Adrenal gland (tissue), 12 donors: ENCODE results near the gene MYL7. TPM values are rescaled to one million over a fixed set of nuclear protein-coding genes. Genes with fewer than 3 reads are reported as not detected.
A peak's percentile ranks its signal among the peaks of the same experiment; 100 is the strongest.

ENCODE experiments used
- DNase-seq, 7 donors: peaks; one replicate each; pipeline ENCODE4 v3.0.0-alpha.2; 2019 to 2020
- H3K27ac ChIP-seq, 5 donors: fragments of 200-600 bp; sonication (generic) in 4 of 5; 1 replicate in 3 of 5; 2 replicates in 2 of 5; pipeline versions ENCODE4 v1.5.1 to v1.8.0; 2016 to 2020; ENCODE audit warnings: mild to moderate bottlenecking in 1 of 5
- H3K27me3 ChIP-seq: fragments of 200-600 bp; 2 replicates; pipeline ENCODE4 v1.8.0; 2021
- H3K36me3 ChIP-seq, 2 donors: fragments of 200-600 bp; replicated peaks in 1 of 2; 1 replicate in 1 of 2; 2 replicates in 1 of 2; pipeline versions ENCODE4 v1.5.1 to v1.8.0; 2018 to 2022
- H3K4me1 ChIP-seq, 2 donors: fragments of 200-600 bp; replicated peaks in 1 of 2; 1 replicate in 1 of 2; 2 replicates in 1 of 2; pipeline versions ENCODE4 v1.5.1 to v1.8.0; 2018 to 2021
- H3K4me3 ChIP-seq, 4 donors: fragments of 200-600 bp; sonication (generic) in 3 of 4; one replicate each; pipeline ENCODE4 v1.5.1; 2016 to 2018
- H3K9me3 ChIP-seq, 3 donors: fragments of 200-600 bp; sonication (generic) in 1 of 3; replicated peaks in 1 of 3; 1 replicate in 2 of 3; 2 replicates in 1 of 3; pipeline versions ENCODE4 v1.5.1 to v1.8.0; 2016 to 2021
- CTCF ChIP-seq, 6 experiments: fragments of 450-650 bp in 4 of 6; fragments of 200-600 bp in 2 of 6; sonication (generic) in 1 of 6; IDR thresholded peaks; 1 replicate in 5 of 6; 2 replicates in 1 of 6; pipeline versions ENCODE4 v1.5.1 to v1.8.0; 2016 to 2021; ENCODE audit warnings: antibody characterized with exemption in 6 of 6, mild to moderate bottlenecking in 2 of 6, moderate library complexity in 1 of 6
- POLR2A ChIP-seq, 2 donors: fragments of 450-650 bp; IDR thresholded peaks; one replicate each; pipeline ENCODE4 v1.6.1; 2017; ENCODE audit warnings: antibody characterized with exemption in 2 of 2, mild to moderate bottlenecking in 2 of 2, moderate library complexity in 1 of 2
- WGBS, 4 donors: extraction: QIAGEN DNeasy Blood & Tissue Kit in 2 of 4; methylation state at CpG; one replicate each; pipeline versions ENCODE4 v1.1.5 to v1.1.7; 2013 to 2017; 5-methylcytosine and 5-hydroxymethylcytosine counted together
- intact Hi-C, 2 donors: fragments of 100-400 bp; cut with DNase I; formaldehyde crosslinking; loops; one replicate each; pipeline versions ENCODE4 v1.14.1 to v1.15.0; 2022 to 2023
- polyA plus RNA-seq, 3 donors: library from polyadenylated mRNA; stranded (reverse); fragments of 200-250 nt in 2 of 3; fragments of 350-450 nt in 1 of 3; fragmentation: Illumina TruSeq in 1 of 3; extraction: RNeasy Lipid Tissue Mini Kit (QIAGEN cat#74804) in 1 of 3; gene quantifications; one replicate each; pipeline ENCODE4 v1.2.3, GENCODE V29; 2013 to 2014
- total RNA-seq, 9 donors: library from RNA; depleted of rRNA in 4 of 9; stranded (reverse); fragments of >200 nt in 4 of 9; fragments of 120-200 nt in 1 of 9; fragmentation: NEBNext Ultra II Directional in 1 of 9; extraction: Animal tissue kit (Norgen Biotek cat#: 25700) in 1 of 9; gene quantifications; one replicate each; pipeline versions ENCODE4 v1.1.0 to v1.2.4, GENCODE V29; 2013 to 2023
- donor health status: healthy with polysubstance abuse.
- donor health status: Bipolar disorder and iron deficiency.
- donor health status: DM: yes; HTN: yes; CAD: no.
- donor health status: DM: no; HTN: no; CAD: no.
- donor health status: DM: no; HTN: no; CAD: no.
- donor health status: DM: yes; HTN: yes; CAD: no.

Gene MYL7
- total and polyA plus RNA-seq, 12 donors: 0.17 to 3.5 (median 0.24) TPM; not detected in 9

GRCh38 chr7:44150466-44150832, 9.3 kb upstream of the MYL7 start:
- H3K4me3 ChIP-seq: no peak overlapping the region
- no peak for TF ChIP-seq POLR2A (IDR thresholded peaks at IDR 0.05)
- TF ChIP-seq CTCF (IDR thresholded peaks at IDR 0.05): no peak
- DNase-seq: peak in 3 of 7 donors; percentile 23 to 62 (median 57)
- no peaks in the 10 kb centered on the region for H3K36me3 ChIP-seq
- intact Hi-C loops: no loop called here
- H3K9me3 ChIP-seq: no peaks in the 10 kb centered on the region
- no peak overlapping the region for H3K27ac ChIP-seq
- H3K27me3 ChIP-seq: peaks cover 2% of the 10 kb centered on the region
- peaks cover 5 to 7% of the 10 kb centered on the region in 2 donors for H3K4me1 ChIP-seq
- 69 to 84% (median 77%) methylated on average over 3 to 5 of the region's 5 CpGs for WGBS, 4 donors

GRCh38 chr7:44149571-44150465, 8.7 kb upstream of the MYL7 start:
- peak in 2 of 7 donors; percentile 8 to 9 for DNase-seq
- Histone ChIP-seq H3K27me3 (peaks cover 9% of the 10 kb centered on the region), H3K9me3 (no peaks in the 10 kb centered on the region), H3K4me3 (no peak overlapping the region), H3K27ac (no peak overlapping the region), H3K4me1 (peaks cover 8% of the 10 kb centered on the region in 2 donors), H3K36me3 (no peaks in the 10 kb centered on the region)
- no peak for TF ChIP-seq POLR2A (IDR thresholded peaks at IDR 0.05)
- no peak for TF ChIP-seq CTCF (IDR thresholded peaks at IDR 0.05)
- intact Hi-C loops: no loop called here
- 79 to 83% (median 82%) methylated on average over 16 to 18 of the region's 18 CpGs for WGBS, 4 donors

- Histone ChIP-seq H3K4me3 (no peak overlapping the region), H3K4me1 (peaks cover 8% of the 10 kb centered on the region in 2 donors), H3K27ac (no peak overlapping the region), H3K9me3 (no peaks in the 10 kb centered on the region), H3K27me3 (peaks cover 12% of the 10 kb centered on the region), H3K36me3 (no peaks in the 10 kb centered on the region)
- peak in 1 of 7 donors; percentile 3 for DNase-seq
- intact Hi-C loops: no loop called here
- WGBS, 4 donors: 79 to 88% (median 83%) methylated on average over 8 to 9 of the region's 9 CpGs
- TF ChIP-seq POLR2A (IDR thresholded peaks at IDR 0.05) (no peak), CTCF (IDR thresholded peaks at IDR 0.05) (no peak)
Observed at GRCh38 chr7:44148961-44149536, 7.9 kb upstream of the MYL7 start.

GRCh38 chr7:44148166-44148565, 7.0 kb upstream of the MYL7 start:
- no peak overlapping the region for H3K4me3 ChIP-seq
- DNase-seq: peak in 1 of 7 donors; percentile 4
- H3K9me3 ChIP-seq: no peaks in the 10 kb centered on the region
- intact Hi-C loops: no loop called here
- no peaks in the 10 kb centered on the region for H3K36me3 ChIP-seq
- H3K27ac ChIP-seq: no peak overlapping the region
- H3K27me3 ChIP-seq: peaks cover 12% of the 10 kb centered on the region
- H3K4me1 ChIP-seq: peaks cover 8% of the 10 kb centered on the region in 2 donors
- TF ChIP-seq CTCF (IDR thresholded peaks at IDR 0.05) (no peak), POLR2A (IDR thresholded peaks at IDR 0.05) (no peak)
- WGBS, 4 donors: 72 to 87% (median 81%) methylated on average over 2 of the region's 2 CpGs
